Neural crest cell (in vitro differentiated cells): ENCODE data around the gene HIP1R. TPM values are rescaled to one million over a fixed set of nuclear protein-coding genes. Genes with fewer than 3 reads are reported as not detected.
A peak's percentile ranks its signal among the peaks of the same experiment; 100 is the strongest.

Experiments used
- DNase-seq: peaks from one replicate; pipeline ENCODE4 v3.0.0; 2021; ENCODE audit warnings: low read depth, mixed read lengths, low spot score
- H3K27ac Mint-ChIP-seq: one replicate; pipeline ENCODE4 v1.8.0; 2021; ENCODE audit warnings: mild to moderate bottlenecking, mixed read lengths; ENCODE audit not compliant: unreplicated experiment
- H3K27me3 Mint-ChIP-seq: 2 replicates; pipeline ENCODE4 v1.8.0; 2021; ENCODE audit warnings: low read depth, mild to moderate bottlenecking, mixed read lengths
- H3K36me3 Mint-ChIP-seq: 2 replicates; pipeline ENCODE4 v1.8.0; 2021; ENCODE audit warnings: low read depth, mild to moderate bottlenecking, mixed read lengths
- H3K4me1 Mint-ChIP-seq: 2 replicates; pipeline ENCODE4 v1.8.0; 2021; ENCODE audit warnings: mixed read lengths
- H3K4me3 Mint-ChIP-seq: one replicate; pipeline ENCODE4 v1.8.0; 2021; ENCODE audit warnings: mild to moderate bottlenecking, mixed read lengths
- H3K9me3 Mint-ChIP-seq: 2 replicates; pipeline ENCODE4 v1.8.0; 2021; ENCODE audit warnings: mixed read lengths
- total RNA-seq: library from RNA; stranded (reverse); gene quantifications from 2 replicates; pipeline ENCODE4 v1.2.1, GENCODE V29; 2021
- TF ChIP-seq, protein P1 (sequence below): fragments of 200-600 bp; sonication (generic); conservative IDR thresholded peaks from 2 replicates; pipeline ENCODE4 v1.5.0; 2021; ENCODE audit warnings: antibody characterized with exemption, mild to moderate bottlenecking

Gene HIP1R
- total RNA-seq, 1 donor from 2014 or later: 23.2 TPM

GRCh38 chr12:122839907-122840554 is 4.8 kb downstream of the HIP1R start:
- peak overlapping the region; percentile 14 for H3K4me3 Mint-ChIP-seq
- H3K27ac Mint-ChIP-seq: no peak overlapping the region
- TF ChIP-seq, protein P1, sequence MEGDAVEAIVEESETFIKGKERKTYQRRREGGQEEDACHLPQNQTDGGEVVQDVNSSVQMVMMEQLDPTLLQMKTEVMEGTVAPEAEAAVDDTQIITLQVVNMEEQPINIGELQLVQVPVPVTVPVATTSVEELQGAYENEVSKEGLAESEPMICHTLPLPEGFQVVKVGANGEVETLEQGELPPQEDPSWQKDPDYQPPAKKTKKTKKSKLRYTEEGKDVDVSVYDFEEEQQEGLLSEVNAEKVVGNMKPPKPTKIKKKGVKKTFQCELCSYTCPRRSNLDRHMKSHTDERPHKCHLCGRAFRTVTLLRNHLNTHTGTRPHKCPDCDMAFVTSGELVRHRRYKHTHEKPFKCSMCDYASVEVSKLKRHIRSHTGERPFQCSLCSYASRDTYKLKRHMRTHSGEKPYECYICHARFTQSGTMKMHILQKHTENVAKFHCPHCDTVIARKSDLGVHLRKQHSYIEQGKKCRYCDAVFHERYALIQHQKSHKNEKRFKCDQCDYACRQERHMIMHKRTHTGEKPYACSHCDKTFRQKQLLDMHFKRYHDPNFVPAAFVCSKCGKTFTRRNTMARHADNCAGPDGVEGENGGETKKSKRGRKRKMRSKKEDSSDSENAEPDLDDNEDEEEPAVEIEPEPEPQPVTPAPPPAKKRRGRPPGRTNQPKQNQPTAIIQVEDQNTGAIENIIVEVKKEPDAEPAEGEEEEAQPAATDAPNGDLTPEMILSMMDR: no peak
- DNase-seq: no peak
- H3K9me3 Mint-ChIP-seq: no peaks in the 10 kb centered on the region
- no peaks in the 10 kb centered on the region for H3K36me3 Mint-ChIP-seq
- H3K4me1 Mint-ChIP-seq: peaks cover 39% of the 10 kb centered on the region
- peaks cover 26% of the 10 kb centered on the region for H3K27me3 Mint-ChIP-seq

GRCh38 chr12:122840580-122841513 is 5.6 kb downstream of the HIP1R start:
- H3K27ac Mint-ChIP-seq: no peak overlapping the region
- H3K36me3 Mint-ChIP-seq: no peaks in the 10 kb centered on the region
- peak overlapping the region; percentile 14 for H3K4me3 Mint-ChIP-seq
- no peaks in the 10 kb centered on the region for H3K9me3 Mint-ChIP-seq
- peaks cover 26% of the 10 kb centered on the region for H3K27me3 Mint-ChIP-seq
- peaks cover 39% of the 10 kb centered on the region for H3K4me1 Mint-ChIP-seq
- no peak for DNase-seq
- TF ChIP-seq, protein P1: no peak

- peak overlapping the region; percentile 10 for H3K4me3 Mint-ChIP-seq
- no peak overlapping the region for H3K27ac Mint-ChIP-seq
- H3K27me3 Mint-ChIP-seq: peaks cover 18% of the 10 kb centered on the region
- TF ChIP-seq, protein P1: no peak
- peaks cover 31% of the 10 kb centered on the region for H3K4me1 Mint-ChIP-seq
- no peaks in the 10 kb centered on the region for H3K36me3 Mint-ChIP-seq
- DNase-seq: no peak
- H3K9me3 Mint-ChIP-seq: no peaks in the 10 kb centered on the region
Observed at GRCh38 chr12:122841544-122842321, 6.5 kb downstream of the HIP1R start.

DNA sequence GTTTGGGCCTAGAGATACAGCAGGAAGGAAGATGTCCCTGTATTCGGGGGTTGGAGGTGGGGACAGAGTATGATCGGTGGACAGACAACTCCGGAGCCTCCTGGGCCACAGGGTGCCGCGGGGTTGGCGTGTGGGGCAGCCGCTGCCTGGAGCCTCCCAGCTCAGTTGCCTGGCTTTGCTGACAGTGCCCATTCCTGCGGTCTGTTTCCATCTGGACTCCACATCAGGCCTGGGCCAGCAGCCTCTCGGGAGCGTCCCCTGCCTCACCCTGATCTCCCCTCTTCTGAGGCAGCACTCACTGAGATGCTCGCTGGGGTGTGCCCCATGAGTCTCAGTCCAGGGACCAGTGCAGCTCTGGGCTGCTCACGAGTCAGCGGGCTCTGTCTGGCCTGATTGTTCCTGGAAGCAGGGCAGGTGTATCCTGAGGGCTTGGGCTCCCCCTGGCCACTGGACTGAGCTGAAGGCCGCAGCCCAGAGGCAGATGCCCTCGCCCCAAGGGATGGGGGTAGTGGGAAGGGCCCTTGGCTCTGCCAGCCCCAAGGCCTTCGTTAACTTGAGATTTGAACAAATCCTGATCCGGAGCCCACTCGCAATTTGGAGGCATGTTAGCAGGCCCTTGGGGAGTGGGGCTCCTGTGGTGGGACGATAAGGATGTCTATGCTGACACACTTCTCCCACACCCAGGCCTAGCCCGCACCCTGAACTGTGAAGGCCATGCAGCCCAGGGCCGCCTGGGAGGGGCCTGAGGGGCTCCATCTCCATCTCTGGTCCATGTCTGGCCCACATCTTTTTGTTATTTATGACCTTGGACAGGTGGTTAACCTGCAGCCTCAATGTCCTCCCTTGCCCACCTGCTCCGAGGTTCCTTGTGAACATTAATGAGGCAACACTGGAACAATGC is 7.5 kb downstream of the HIP1R start:
- Mint-ChIP-seq H3K36me3 (no peaks in the 10 kb centered on the region), H3K4me3 (no peak overlapping the region), H3K27ac (peak overlapping the region; percentile 43), H3K9me3 (no peaks in the 10 kb centered on the region), H3K27me3 (peaks cover 8% of the 10 kb centered on the region), H3K4me1 (peaks cover 24% of the 10 kb centered on the region)
- TF ChIP-seq, protein P1: no peak
- DNase-seq: no peak
